ENCODE measurements around the gene SPATC1L. TPM values are rescaled to one million over a fixed set of nuclear protein-coding genes. Genes with fewer than 3 reads are reported as not detected.
A peak's percentile ranks its signal among the peaks of the same experiment; 100 is the strongest.

SPATC1L gene
- total and polyA plus RNA-seq, 2 of the 8 experiments (the other 6 are each of a cell fraction or from before 2014, with no cell fraction given): 24.9 to 50.0 TPM

- DNase-seq (ENCODE audit: low read depth in 1 of 2, low spot score in 2 of 2): no peak
- WGBS, 2 experiments (ENCODE audit: extremely low coverage in 1 of 2, insufficient coverage in 1 of 2, insufficient read length in 1 of 2, insufficient replicate concordance in 2 of 2, low coverage in 1 of 2, low lambda C conversion rate in 2 of 2, missing lambda C conversion rate in 1 of 2): 78% methylated on average over 8 of the region's 9 CpGs; no CpG with 5 or more reads in 1 of the 2 experiments
Measured at GRCh38 chr21:46189213-46189958, 5.1 kb upstream of the SPATC1L start.

More at GRCh38 chr21:46189213-46189958, 5.1 kb upstream of the SPATC1L start:
- H3K23me2 ChIP-seq (ENCODE audit: low read depth, low read length): peaks cover 4% of the 10 kb centered on the region
- H4K91ac ChIP-seq (replicated peaks; ENCODE audit: insufficient read length, low read length): no peak overlapping the region
- peak overlapping the region; percentile 19; the same call in 1 of the 2 replicates for H4K8ac ChIP-seq (ENCODE audit: extremely low read depth, insufficient read depth, low read length)
- H3K14ac ChIP-seq (ENCODE audit: insufficient read length): no peak overlapping the region
- H3K79me2 ChIP-seq (ENCODE audit: control insufficient read depth in 1 of 2, insufficient read depth in 2 of 2, low read length in 2 of 2): no peaks in the 10 kb centered on the region
- H2AK5ac ChIP-seq (ENCODE audit: low read depth, low read length): no peak overlapping the region
- H3K9ac ChIP-seq (replicated peaks in 1 of 4; ENCODE audit: extremely low read depth in 1 of 4, low read depth in 3 of 4, low read length in 3 of 4): no peak overlapping the region
- H3K79me1 ChIP-seq (ENCODE audit: low read depth, low read length): no peaks in the 10 kb centered on the region
- H2BK12ac ChIP-seq (ENCODE audit: low read depth, low read length): peak overlapping the region; percentile 50; the same call in 1 of the 2 replicates
- H3K56ac ChIP-seq (replicated peaks; ENCODE audit: insufficient read length, low read depth, low read length): no peak overlapping the region
- no peak overlapping the region for H3K27ac ChIP-seq (ENCODE audit: low read depth, low read length)
- no peak for TF ChIP-seq GABPA (IDR thresholded peaks at IDR 0.05; ENCODE audit: borderline replicate concordance, insufficient read depth, low read length)
- no peak for TF ChIP-seq TBP (IDR thresholded peaks at IDR 0.05; ENCODE audit: low read depth, low read length)
- TF ChIP-seq HDAC2 (IDR thresholded peaks at IDR 0.05; ENCODE audit: borderline replicate concordance in 1 of 2, low read depth in 2 of 2, low read length in 2 of 2): no peak
- H4K20me1 ChIP-seq (replicated peaks in 1 of 2; ENCODE audit: control insufficient read depth in 1 of 2, insufficient read depth in 2 of 2, low read length in 2 of 2): peaks cover 2 to 14% of the 10 kb centered on the region in 2 experiments
- H2BK5ac ChIP-seq (ENCODE audit: low read depth, low read length): peak overlapping the region; percentile 35; the same call in 1 of the 2 replicates
- peaks cover 0 to 9% (median 0%) of the 10 kb centered on the region in 4 experiments; a peak in 3 of 7 replicates for H3K4me1 ChIP-seq (replicated peaks in 1 of 4; ENCODE audit: control insufficient read depth in 3 of 4, insufficient read depth in 4 of 4, low read length in 3 of 4)
- FAIRE-seq: no peak
- H4K5ac ChIP-seq (ENCODE audit: insufficient read length, low read depth, low read length): no peak overlapping the region
- H3K18ac ChIP-seq (ENCODE audit: extremely low read depth, low read length): no peak overlapping the region
- ChIA-PET POLR2A (ENCODE audit: partially characterized antibody) (interaction anchor here (1.1 kb wide), 1 partner anchor 9 kb away, joined by 4 read pairs; no protein-coding TSS in a partner anchor), CTCF (ENCODE audit: partially characterized antibody) (interaction anchor here (0.5 to 1.5 kb wide), 6 partner anchors 14 to 47 kb away, joined by 3 to 5 read pairs (median 3); no protein-coding TSS in a partner anchor)
- no peaks in the 10 kb centered on the region for H3K9me3 ChIP-seq (ENCODE audit: insufficient read depth in 2 of 2, low read depth in 1 of 2, low read length in 1 of 2)
- H3K36me3 ChIP-seq (ENCODE audit: control insufficient read depth in 2 of 4, insufficient read depth in 4 of 4, low read length in 3 of 4): peaks cover 4 to 17% (median 14%) of the 10 kb centered on the region in 4 experiments; a peak in 6 of 8 replicates
- H3K4me3 ChIP-seq (ENCODE audit: extremely low read depth in 1 of 4, insufficient read depth in 2 of 4, low read depth in 3 of 4, low read length in 4 of 4): no peak overlapping the region
- H2BK20ac ChIP-seq (ENCODE audit: low read length): no peak overlapping the region
- H2BK120ac ChIP-seq (replicated peaks; ENCODE audit: low read depth, low read length): no peak overlapping the region
- no peak overlapping the region for H3K4me2 ChIP-seq (ENCODE audit: insufficient read depth in 1 of 2, low read depth in 2 of 2, low read length in 2 of 2)
- H2BK15ac ChIP-seq (ENCODE audit: low read length): no peak overlapping the region
- H3K27me3 ChIP-seq (replicated peaks in 1 of 4; ENCODE audit: control insufficient read depth in 3 of 4, extremely low read depth in 1 of 4, insufficient read depth in 3 of 4, low read length in 3 of 4): no peaks in the 10 kb centered on the region
- no peak overlapping the region for H3K4ac ChIP-seq (replicated peaks; ENCODE audit: insufficient read length, low read depth, low read length)
- H3K23ac ChIP-seq (ENCODE audit: insufficient read length): no peak overlapping the region
- no peak overlapping the region for H2AFZ ChIP-seq (ENCODE audit: low read length)
